Spleen (tissue), 11 donors: ENCODE data around the gene WNT1. TPM values are rescaled to one million over a fixed set of nuclear protein-coding genes. Genes with fewer than 3 reads are reported as not detected.

Source experiments
- DNase-seq: peaks from one replicate; pipeline ENCODE4 v3.0.0-alpha.2; 2020
- H3K27ac ChIP-seq, 8 donors: fragments of 200-600 bp; sonication (generic) in 7 of 8; 1 replicate in 4 of 8; 2 replicates in 4 of 8; pipeline versions ENCODE4 v1.5.0 to v1.8.0; 2016 to 2021; ENCODE audit warnings: inconsistent platforms in 4 of 8, mild to moderate bottlenecking in 4 of 8, moderate library complexity in 1 of 8
- H3K27me3 ChIP-seq, 7 donors: fragments of 200-600 bp; sonication (generic) in 6 of 7; replicated peaks in 1 of 7; 1 replicate in 4 of 7; 2 replicates in 3 of 7; pipeline versions ENCODE4 v1.5.0 to v1.8.0; 2016 to 2021; ENCODE audit warnings: inconsistent platforms in 3 of 7, mild to moderate bottlenecking in 1 of 7
- H3K36me3 ChIP-seq, 6 donors: fragments of 200-600 bp; sonication (generic) in 5 of 6; 1 replicate in 4 of 6; 2 replicates in 2 of 6; pipeline versions ENCODE4 v1.5.0 to v1.8.0; 2016 to 2021; ENCODE audit warnings: inconsistent platforms in 2 of 6
- H3K4me1 ChIP-seq, 6 donors: fragments of 200-600 bp; sonication (generic) in 5 of 6; 1 replicate in 3 of 6; 2 replicates in 3 of 6; pipeline versions ENCODE4 v1.5.0 to v1.8.0; 2016 to 2021; ENCODE audit warnings: inconsistent platforms in 3 of 6
- H3K4me3 ChIP-seq, 8 donors: fragments of 200-600 bp; sonication (generic) in 7 of 8; 1 replicate in 4 of 8; 2 replicates in 4 of 8; pipeline versions ENCODE4 v1.5.0 to v1.8.0; 2016 to 2021; ENCODE audit warnings: inconsistent platforms in 4 of 8, mild to moderate bottlenecking in 4 of 8, moderate library complexity in 2 of 8
- H3K9me3 ChIP-seq, 8 donors: fragments of 200-600 bp; sonication (generic) in 7 of 8; 1 replicate in 4 of 8; 2 replicates in 4 of 8; pipeline versions ENCODE4 v1.5.0 to v1.8.0; 2016 to 2021; ENCODE audit warnings: inconsistent platforms in 4 of 8
- POLR2A ChIP-seq, 3 donors: fragments of 450-650 bp; IDR thresholded peaks; one replicate each; pipeline ENCODE4 v1.5.1; 2017; ENCODE audit warnings: antibody characterized with exemption in 3 of 3, mild to moderate bottlenecking in 1 of 3
- POLR2AphosphoS5 ChIP-seq, 3 donors: sonication (generic); formaldehyde crosslinking; IDR thresholded peaks; one replicate each; pipeline ENCODE4 v1.5.1; 2017; ENCODE audit warnings: antibody characterized with exemption in 3 of 3
- WGBS, 5 donors: extraction: QIAGEN DNeasy Blood & Tissue Kit in 3 of 5; methylation state at CpG; one replicate each; pipeline versions ENCODE4 v1.1.5 to v1.1.7; 2013 to 2018; 5-methylcytosine and 5-hydroxymethylcytosine counted together
- intact Hi-C: fragments of 100-400 bp; cut with DNase I; formaldehyde crosslinking; loops from one replicate; pipeline ENCODE4 v1.15.0; 2023; ENCODE audit warnings: low total_unique reads
- polyA plus RNA-seq, 3 donors: library from polyadenylated mRNA; stranded (reverse); fragments of 200-250 nt; gene quantifications; one replicate each; pipeline ENCODE4 v1.2.1, GENCODE V29; 2013
- total RNA-seq, 7 donors: library from RNA; depleted of rRNA in 3 of 7; stranded (reverse); fragments of >200 nt in 3 of 7; fragmentation: NEBNext Ultra II Directional in 4 of 7; extraction: Animal tissue kit (Norgen Biotek cat#: 25700) in 4 of 7; gene quantifications; one replicate each; pipeline versions ENCODE4 v1.1.0 to v1.2.1, GENCODE V29; 2016 to 2021
- TF ChIP-seq, protein P1 (sequence below), 11 experiments: fragments of 200-600 bp in 7 of 11; fragments of 450-650 bp in 4 of 11; sonication (generic) in 4 of 11; IDR thresholded peaks in 8 of 11; conservative IDR thresholded peaks in 3 of 11; 1 replicate in 7 of 11; 2 replicates in 4 of 11; pipeline versions ENCODE4 v1.4.0 to v1.8.0; 2016 to 2021; ENCODE audit warnings: antibody characterized with exemption in 11 of 11, inconsistent platforms in 4 of 11, mild to moderate bottlenecking in 1 of 11
- donor health status: healthy with polysubstance abuse.
- donor health status: DM: no; HTN: no; CAD: no; lungs with moderate emphysema.
- donor health status: DM: no; HTN: no; CAD: no.
- donor health status: Bipolar disorder and iron deficiency.
- donor health status: healthy.
- donor health status: DM: no; HTN: no; CAD: no.
- donor health status: DM: yes; HTN: yes; CAD: no.

The WNT1 gene
- total and polyA plus RNA-seq, 10 donors, result 0.06 to 0.52 (median 0.32) TPM; not detected in 6

DNA sequence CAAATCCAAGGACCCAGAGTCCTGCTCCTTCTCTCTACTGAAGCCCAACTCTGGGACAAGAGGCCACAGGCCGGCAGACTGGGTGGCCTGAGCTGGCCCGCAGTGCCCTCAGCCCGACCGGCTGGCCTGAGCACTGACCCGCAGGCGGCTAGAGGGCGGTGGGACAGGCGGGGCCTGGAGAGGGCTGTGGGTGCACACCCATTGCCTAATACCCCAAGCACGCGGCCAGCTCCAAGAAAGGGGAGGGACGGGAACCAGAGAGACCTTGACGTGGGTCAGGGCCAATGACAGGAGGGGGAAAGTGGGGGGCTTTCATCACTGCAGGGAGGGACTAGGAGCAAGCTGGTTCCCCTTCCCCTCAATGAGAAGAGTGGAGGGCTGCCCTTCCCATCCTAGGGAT lies 4.6 kb upstream of the WNT1 start:
- H3K27ac ChIP-seq, result no peak overlapping the region
- DNase-seq, result no peak
- no peaks in the 10 kb centered on the region for H3K36me3 ChIP-seq
- TF ChIP-seq, protein P1, sequence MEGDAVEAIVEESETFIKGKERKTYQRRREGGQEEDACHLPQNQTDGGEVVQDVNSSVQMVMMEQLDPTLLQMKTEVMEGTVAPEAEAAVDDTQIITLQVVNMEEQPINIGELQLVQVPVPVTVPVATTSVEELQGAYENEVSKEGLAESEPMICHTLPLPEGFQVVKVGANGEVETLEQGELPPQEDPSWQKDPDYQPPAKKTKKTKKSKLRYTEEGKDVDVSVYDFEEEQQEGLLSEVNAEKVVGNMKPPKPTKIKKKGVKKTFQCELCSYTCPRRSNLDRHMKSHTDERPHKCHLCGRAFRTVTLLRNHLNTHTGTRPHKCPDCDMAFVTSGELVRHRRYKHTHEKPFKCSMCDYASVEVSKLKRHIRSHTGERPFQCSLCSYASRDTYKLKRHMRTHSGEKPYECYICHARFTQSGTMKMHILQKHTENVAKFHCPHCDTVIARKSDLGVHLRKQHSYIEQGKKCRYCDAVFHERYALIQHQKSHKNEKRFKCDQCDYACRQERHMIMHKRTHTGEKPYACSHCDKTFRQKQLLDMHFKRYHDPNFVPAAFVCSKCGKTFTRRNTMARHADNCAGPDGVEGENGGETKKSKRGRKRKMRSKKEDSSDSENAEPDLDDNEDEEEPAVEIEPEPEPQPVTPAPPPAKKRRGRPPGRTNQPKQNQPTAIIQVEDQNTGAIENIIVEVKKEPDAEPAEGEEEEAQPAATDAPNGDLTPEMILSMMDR (IDR thresholded peaks at IDR 0.05 in 8 of 11, conservative IDR thresholded peaks at IDR 0.05 in 3 of 11), result no peak
- TF ChIP-seq POLR2AphosphoS5 (IDR thresholded peaks at IDR 0.05) (no peak), POLR2A (IDR thresholded peaks at IDR 0.05) (no peak)
- 16 to 25% (median 19%) methylated on average over 11 to 12 of the region's 12 CpGs for WGBS, 5 donors
- intact Hi-C loops, result no loop called here
- no peak overlapping the region for H3K4me3 ChIP-seq
- H3K27me3 ChIP-seq, result peaks cover 9 to 96% (median 73%) of the 10 kb centered on the region in 7 donors
- no peaks in the 10 kb centered on the region for H3K9me3 ChIP-seq
- peaks cover 17 to 66% (median 50%) of the 10 kb centered on the region in 6 donors for H3K4me1 ChIP-seq

DNA sequence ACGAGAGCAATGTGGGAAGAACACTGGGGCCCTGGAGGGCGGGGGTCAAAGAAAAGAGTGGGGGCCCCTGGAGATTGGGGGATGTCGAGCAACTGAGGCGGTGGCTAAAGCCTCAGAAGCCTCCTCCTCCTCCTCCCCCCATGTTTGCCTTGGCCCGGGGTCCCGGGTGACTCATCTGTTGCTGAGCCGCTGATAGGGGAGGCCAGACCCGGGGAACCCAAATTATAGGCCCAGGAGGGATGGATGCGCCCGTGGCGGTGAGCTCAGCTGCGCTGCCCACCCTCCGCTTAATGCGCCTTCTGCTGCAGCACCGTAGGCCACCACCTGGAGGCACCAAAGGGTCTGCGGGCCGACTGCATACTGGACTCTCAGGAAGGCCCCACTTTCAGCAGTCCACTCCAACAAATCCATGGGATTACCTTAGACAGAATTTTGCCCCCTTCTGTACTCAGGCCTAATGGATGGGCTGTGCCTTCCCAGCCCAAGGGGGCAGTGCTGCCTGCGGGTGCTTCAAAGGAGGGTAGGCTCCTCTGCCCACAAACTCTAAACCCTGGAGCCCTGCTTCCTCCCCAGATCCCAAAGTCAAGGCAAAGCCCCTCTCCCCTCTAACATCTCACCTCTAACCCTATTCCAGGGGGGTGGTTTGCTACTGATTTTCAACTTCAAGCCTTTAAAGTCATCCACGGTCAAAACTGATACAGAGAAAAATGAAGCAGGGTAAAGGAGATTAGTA lies 4.0 kb upstream of the WNT1 start:
- TF ChIP-seq POLR2A (IDR thresholded peaks at IDR 0.05) (no peak), POLR2AphosphoS5 (IDR thresholded peaks at IDR 0.05) (no peak)
- TF ChIP-seq, protein P1 (IDR thresholded peaks at IDR 0.05 in 8 of 11, conservative IDR thresholded peaks at IDR 0.05 in 3 of 11), result peak in 9 of 11 experiments; percentile 33 to 78 (median 62)
- intact Hi-C loops, result no loop called here
- peaks cover 9 to 99% (median 79%) of the 10 kb centered on the region in 7 donors for H3K27me3 ChIP-seq
- no peaks in the 10 kb centered on the region for H3K9me3 ChIP-seq
- H3K4me1 ChIP-seq, result peaks cover 23 to 70% (median 56%) of the 10 kb centered on the region in 6 donors
- no peak overlapping the region for H3K27ac ChIP-seq
- DNase-seq, result no peak
- H3K4me3 ChIP-seq, result no peak overlapping the region
- 14 to 25% (median 16%) methylated on average over 19 of the region's 19 CpGs for WGBS, 5 donors
- H3K36me3 ChIP-seq, result no peaks in the 10 kb centered on the region

DNA sequence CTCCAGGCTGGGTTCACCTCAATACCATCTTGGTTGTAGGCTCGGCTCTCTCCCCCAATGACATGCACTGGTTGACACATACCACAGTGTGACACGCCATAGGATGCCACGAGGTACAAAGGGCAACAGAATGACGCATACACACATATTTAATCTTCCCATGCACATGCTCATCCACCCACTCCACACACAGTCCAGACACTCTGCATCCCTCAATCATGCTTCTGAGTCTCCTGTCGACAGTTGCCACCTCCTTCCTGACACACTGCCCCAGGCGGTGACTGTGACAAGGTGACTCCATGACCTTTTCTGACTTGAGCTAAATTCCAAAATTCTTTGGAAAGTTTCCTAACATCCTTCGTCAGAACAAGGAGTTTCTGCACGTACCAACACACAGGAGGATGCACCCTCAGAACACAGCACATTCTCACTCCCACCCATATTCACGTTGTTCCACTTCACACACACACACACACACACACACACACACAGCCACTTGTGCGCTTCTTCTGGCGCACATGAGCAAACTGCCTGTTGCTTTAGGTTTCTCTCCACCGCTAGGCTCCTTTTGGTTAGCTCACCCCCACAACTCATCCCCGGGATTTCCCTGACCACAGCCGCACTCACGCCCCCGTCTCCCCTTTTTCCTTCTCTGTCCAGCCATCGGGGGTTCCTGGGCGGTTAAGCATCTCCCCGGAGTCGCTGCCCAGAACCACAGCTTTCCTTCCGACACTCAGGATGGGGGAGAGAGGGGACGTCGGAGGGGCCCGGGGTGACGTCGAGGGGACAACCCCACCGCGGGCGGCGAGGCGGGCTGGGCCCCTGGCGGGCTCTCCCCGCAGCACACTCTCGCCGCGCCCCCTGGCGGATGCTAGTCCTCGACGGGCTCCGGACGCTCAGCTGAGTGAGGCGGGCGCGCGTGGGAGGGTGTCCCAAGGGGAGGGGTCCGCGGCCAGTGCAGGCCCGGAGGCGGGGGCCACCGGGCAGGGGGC lies 536 bp upstream of the WNT1 start:
- Histone ChIP-seq H3K27ac (no peak overlapping the region), H3K4me1 (peaks cover 37 to 65% (median 51%) of the 10 kb centered on the region in 6 donors), H3K4me3 (peak overlapping the region in 7 of 8 donors; percentile 11 to 74 (median 45)), H3K36me3 (no peaks in the 10 kb centered on the region), H3K9me3 (no peaks in the 10 kb centered on the region), H3K27me3 (peaks cover under 1 to 99% (median 79%) of the 10 kb centered on the region in 7 donors)
- TF ChIP-seq POLR2AphosphoS5 (IDR thresholded peaks at IDR 0.05), result peak in 1 of 3 donors; percentile 51
- TF ChIP-seq, protein P1 (IDR thresholded peaks at IDR 0.05 in 8 of 11, conservative IDR thresholded peaks at IDR 0.05 in 3 of 11), result peak; percentile 49 to 90 (median 87)
- no peak for TF ChIP-seq POLR2A (IDR thresholded peaks at IDR 0.05)
- peak; percentile 95 for DNase-seq
- WGBS, 5 donors, result 5 to 11% (median 7%) methylated on average over 40 to 50 of the region's 50 CpGs
- intact Hi-C loops, result no loop called here
